Fibroblast of villous mesenchyme (primary cell): ENCODE measurements around the gene RHBDF2. TPM values are rescaled to one million over a fixed set of nuclear protein-coding genes. Genes with fewer than 3 reads are reported as not detected.

Experiments used
- DNase-seq: peaks from one replicate; pipeline ENCODE4 v3.0.0-alpha.2; 2010; ENCODE audit warnings: low read depth
- H3K4me3 ChIP-seq: 2 replicates; pipeline ENCODE4 v1.5.1; 2011; ENCODE audit warnings: low read depth, mild to moderate bottlenecking, low read length
- total RNA-seq: library from RNA; depleted of rRNA; stranded (reverse); fragments of >200 nt; gene quantifications from 2 replicates; pipeline ENCODE4 v1.2.3, GENCODE V29; 2012
- TF ChIP-seq, protein P1 (sequence below): IDR thresholded peaks from 2 replicates; pipeline ENCODE4 v1.5.1; 2012; ENCODE audit warnings: low read depth, mild to moderate bottlenecking, low read length; ENCODE audit not compliant: insufficient read depth

Gene RHBDF2
- total RNA-seq, 1 donor: 13.4 TPM

DNA sequence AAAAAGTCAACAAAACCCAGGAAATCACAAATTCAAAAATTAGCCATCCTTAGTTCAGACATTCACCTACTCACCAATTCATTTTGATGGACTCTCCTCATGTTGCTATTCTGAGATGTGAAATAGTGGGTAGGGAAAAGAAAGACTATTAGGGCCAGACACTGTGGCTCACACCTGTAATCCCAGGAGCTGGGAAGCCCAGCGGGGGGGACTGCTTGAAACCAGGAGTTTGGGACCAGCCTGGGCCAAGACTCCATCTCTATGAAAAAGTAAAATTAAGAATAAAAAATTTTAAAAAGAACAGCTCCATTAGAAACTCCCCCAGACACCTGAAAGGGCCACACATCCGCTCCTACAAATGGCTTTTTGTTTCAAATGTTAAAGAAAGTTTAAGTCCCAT, 69.7 kb downstream of the RHBDF2 start:
- TF ChIP-seq, protein P1, sequence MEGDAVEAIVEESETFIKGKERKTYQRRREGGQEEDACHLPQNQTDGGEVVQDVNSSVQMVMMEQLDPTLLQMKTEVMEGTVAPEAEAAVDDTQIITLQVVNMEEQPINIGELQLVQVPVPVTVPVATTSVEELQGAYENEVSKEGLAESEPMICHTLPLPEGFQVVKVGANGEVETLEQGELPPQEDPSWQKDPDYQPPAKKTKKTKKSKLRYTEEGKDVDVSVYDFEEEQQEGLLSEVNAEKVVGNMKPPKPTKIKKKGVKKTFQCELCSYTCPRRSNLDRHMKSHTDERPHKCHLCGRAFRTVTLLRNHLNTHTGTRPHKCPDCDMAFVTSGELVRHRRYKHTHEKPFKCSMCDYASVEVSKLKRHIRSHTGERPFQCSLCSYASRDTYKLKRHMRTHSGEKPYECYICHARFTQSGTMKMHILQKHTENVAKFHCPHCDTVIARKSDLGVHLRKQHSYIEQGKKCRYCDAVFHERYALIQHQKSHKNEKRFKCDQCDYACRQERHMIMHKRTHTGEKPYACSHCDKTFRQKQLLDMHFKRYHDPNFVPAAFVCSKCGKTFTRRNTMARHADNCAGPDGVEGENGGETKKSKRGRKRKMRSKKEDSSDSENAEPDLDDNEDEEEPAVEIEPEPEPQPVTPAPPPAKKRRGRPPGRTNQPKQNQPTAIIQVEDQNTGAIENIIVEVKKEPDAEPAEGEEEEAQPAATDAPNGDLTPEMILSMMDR: no peak
- no peak overlapping the region for H3K4me3 ChIP-seq
- DNase-seq: no peak

DNA sequence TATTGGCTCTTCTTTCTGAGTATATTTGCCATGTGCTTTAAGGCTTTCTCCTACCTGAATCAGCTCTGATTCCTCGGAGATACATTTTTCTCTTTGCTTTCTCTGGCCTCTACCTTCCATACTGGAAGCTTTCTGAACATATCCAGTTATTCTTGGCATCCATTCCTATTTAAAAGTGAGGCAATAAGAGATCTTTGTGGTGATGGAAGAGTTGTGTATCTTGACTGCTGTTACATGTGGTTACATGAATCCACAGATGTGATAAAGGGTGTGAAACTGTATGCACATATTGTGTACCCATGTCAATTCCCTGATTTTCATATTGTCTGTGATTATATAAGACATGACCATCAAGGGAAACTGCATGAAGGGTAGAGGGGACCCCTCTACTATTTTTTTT, 72.7 kb downstream of the RHBDF2 start:
- H3K4me3 ChIP-seq: no peak overlapping the region
- TF ChIP-seq, protein P1: no peak
- no peak for DNase-seq

DNA sequence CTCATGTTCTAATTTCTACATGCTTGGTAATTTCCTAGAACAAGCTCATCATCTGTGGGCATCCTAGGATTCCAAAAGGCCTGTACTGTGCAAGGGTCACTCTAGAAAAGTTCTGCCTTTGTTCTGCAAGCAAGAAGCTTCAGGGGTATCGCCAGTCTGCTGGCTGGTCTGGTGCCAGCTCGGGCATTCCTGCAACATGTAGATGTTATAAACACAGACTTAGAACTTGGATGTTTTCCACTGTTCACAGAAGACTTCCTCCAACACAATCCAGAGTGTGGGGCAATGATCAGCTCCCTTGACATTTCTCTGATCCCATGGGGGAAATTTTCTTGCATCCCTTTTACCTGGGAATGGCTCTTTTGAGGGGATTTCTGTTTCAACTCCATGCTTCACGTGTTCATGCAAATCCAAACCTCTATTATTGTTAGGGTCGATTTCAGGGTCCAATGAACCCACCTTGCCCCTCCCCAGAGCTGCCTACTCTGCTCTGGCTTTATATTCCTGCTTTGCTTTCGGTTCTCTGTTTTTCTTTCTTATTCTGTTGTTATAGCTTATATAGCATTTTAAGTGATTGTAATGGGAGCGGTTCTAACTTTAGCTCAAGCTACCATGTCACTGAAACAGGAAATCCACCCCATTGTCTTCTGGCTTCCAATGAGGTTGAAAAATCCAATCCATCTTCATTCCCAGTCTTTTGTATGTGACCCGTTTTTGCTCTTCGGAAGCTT, 73.6 kb downstream of the RHBDF2 start:
- no peak overlapping the region for H3K4me3 ChIP-seq
- TF ChIP-seq, protein P1: no peak
- peak; percentile 62 for DNase-seq

DNA sequence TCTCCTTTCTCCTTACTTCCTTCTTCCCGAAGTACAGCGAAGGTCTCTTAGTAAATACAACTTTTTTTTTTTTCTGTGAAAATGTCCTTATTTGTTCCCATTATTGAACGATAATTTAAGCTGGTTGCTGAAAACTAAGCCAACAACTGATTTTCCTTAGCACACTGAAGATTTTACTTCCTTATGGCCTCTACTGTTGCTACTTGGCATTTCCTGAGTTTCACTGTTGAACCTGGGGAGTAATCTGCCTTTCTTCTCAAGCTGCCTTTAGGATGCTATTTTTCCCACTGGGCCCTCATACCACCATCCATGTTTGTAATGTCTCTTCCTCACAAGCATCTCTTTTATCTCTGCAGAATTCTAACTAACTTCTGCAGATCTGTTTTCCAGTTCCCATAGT, 74.4 kb downstream of the RHBDF2 start:
- H3K4me3 ChIP-seq: no peak overlapping the region
- TF ChIP-seq, protein P1: no peak
- no peak for DNase-seq

DNA sequence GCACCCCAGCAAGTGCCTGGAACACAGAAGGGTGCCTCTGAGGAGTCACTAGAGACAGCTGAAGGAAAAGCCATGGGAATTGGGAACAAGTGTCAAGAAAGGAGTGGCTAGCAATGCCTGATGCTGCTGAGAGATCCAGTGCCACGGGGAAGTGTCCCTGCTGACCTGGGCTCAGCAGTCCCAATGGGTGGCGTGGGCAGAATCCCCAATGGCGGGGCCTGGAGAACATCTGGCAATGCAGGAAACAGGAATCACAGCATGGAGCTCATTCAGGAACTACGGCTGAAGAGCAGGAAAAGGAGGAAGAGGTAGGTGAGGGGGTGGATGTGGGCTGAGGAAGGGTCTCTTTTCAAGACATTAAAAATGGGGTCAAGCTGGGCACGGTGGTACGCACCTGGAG, 78.4 kb downstream of the RHBDF2 start:
- no peak overlapping the region for H3K4me3 ChIP-seq
- TF ChIP-seq, protein P1: no peak
- no peak for DNase-seq

DNA sequence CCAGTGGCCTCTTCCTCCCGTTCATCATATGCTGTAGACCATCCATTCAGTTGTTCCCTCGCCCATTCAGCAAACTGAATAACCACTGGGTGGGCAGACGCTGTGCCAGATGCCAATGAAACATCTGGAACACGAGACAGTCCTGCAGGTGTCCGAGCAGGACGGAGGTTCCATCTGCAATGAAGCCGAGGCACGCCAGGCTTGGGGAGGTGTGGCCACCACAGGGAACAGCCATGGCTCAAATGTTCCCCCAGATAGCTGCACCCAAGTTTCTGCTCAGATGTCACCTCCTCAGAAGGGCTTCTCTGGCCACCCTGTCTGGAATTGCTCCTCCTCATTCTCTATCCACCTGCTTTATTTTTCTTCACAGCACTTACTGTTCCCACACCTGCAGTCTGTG, 78.8 kb downstream of the RHBDF2 start:
- TF ChIP-seq, protein P1: no peak
- no peak for DNase-seq
- no peak overlapping the region for H3K4me3 ChIP-seq

- H3K4me3 ChIP-seq: no peak overlapping the region
- TF ChIP-seq, protein P1: no peak
- DNase-seq: no peak
Observed at GRCh38 chr17:76421044-76421407, 80.2 kb downstream of the RHBDF2 start.
